ENCODE data around the gene TBX20.

GRCh38 chr7:35254496-35255442 lies 869 bp upstream of the TBX20 start:
- no peak for TF ChIP-seq REST (tag by site-specific recombination; IDR thresholded peaks at IDR 0.05)
- TF ChIP-seq, protein P1, sequence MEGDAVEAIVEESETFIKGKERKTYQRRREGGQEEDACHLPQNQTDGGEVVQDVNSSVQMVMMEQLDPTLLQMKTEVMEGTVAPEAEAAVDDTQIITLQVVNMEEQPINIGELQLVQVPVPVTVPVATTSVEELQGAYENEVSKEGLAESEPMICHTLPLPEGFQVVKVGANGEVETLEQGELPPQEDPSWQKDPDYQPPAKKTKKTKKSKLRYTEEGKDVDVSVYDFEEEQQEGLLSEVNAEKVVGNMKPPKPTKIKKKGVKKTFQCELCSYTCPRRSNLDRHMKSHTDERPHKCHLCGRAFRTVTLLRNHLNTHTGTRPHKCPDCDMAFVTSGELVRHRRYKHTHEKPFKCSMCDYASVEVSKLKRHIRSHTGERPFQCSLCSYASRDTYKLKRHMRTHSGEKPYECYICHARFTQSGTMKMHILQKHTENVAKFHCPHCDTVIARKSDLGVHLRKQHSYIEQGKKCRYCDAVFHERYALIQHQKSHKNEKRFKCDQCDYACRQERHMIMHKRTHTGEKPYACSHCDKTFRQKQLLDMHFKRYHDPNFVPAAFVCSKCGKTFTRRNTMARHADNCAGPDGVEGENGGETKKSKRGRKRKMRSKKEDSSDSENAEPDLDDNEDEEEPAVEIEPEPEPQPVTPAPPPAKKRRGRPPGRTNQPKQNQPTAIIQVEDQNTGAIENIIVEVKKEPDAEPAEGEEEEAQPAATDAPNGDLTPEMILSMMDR (tag by site-specific recombination; IDR thresholded peaks at IDR 0.05) = no peak
- TF ChIP-seq ZFP37 (tag by site-specific recombination; IDR thresholded peaks at IDR 0.05) = no peak
- no peak for TF ChIP-seq ZNF548 (tag by site-specific recombination; IDR thresholded peaks at IDR 0.05)
- no peak for TF ChIP-seq ZNF24 (tag by site-specific recombination; IDR thresholded peaks at IDR 0.05)
- no peak for TF ChIP-seq ZNF624 (tag by site-specific recombination; IDR thresholded peaks at IDR 0.05)
- TF ChIP-seq ZNF133 (tag by site-specific recombination; IDR thresholded peaks at IDR 0.05) = no peak
- TF ChIP-seq ZNF707 (tag by site-specific recombination; IDR thresholded peaks at IDR 0.05) = no peak
- TF ChIP-seq, protein P2, sequence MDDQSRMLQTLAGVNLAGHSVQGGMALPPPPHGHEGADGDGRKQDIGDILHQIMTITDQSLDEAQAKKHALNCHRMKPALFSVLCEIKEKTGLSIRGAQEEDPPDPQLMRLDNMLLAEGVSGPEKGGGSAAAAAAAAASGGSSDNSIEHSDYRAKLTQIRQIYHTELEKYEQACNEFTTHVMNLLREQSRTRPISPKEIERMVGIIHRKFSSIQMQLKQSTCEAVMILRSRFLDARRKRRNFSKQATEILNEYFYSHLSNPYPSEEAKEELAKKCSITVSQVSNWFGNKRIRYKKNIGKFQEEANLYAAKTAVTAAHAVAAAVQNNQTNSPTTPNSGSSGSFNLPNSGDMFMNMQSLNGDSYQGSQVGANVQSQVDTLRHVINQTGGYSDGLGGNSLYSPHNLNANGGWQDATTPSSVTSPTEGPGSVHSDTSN (CRISPR knock-in tag; IDR thresholded peaks at IDR 0.05) = no peak
- TF ChIP-seq KLF10 (tag by site-specific recombination; IDR thresholded peaks at IDR 0.05) = no peak
- no peak for TF ChIP-seq ZNF704 (tag by site-specific recombination; IDR thresholded peaks at IDR 0.05)
- no peak for TF ChIP-seq ZBTB48 (tag by site-specific recombination; IDR thresholded peaks at IDR 0.05)
- no peak for TF ChIP-seq ZSCAN16 (tag by site-specific recombination; IDR thresholded peaks at IDR 0.05)

Data from HEK293 (cell line).